ENCODE results near the gene L3MBTL4. TPM values are rescaled to one million over a fixed set of nuclear protein-coding genes. Genes with fewer than 3 reads are reported as not detected.

The L3MBTL4 gene
- total RNA-seq, 1 experiment from 2014 or later, result 0.87 TPM

GRCh38 chr18:5980721-5981120 lies 434.0 kb downstream of the L3MBTL4 start:
- TF ChIP-seq, protein P1, sequence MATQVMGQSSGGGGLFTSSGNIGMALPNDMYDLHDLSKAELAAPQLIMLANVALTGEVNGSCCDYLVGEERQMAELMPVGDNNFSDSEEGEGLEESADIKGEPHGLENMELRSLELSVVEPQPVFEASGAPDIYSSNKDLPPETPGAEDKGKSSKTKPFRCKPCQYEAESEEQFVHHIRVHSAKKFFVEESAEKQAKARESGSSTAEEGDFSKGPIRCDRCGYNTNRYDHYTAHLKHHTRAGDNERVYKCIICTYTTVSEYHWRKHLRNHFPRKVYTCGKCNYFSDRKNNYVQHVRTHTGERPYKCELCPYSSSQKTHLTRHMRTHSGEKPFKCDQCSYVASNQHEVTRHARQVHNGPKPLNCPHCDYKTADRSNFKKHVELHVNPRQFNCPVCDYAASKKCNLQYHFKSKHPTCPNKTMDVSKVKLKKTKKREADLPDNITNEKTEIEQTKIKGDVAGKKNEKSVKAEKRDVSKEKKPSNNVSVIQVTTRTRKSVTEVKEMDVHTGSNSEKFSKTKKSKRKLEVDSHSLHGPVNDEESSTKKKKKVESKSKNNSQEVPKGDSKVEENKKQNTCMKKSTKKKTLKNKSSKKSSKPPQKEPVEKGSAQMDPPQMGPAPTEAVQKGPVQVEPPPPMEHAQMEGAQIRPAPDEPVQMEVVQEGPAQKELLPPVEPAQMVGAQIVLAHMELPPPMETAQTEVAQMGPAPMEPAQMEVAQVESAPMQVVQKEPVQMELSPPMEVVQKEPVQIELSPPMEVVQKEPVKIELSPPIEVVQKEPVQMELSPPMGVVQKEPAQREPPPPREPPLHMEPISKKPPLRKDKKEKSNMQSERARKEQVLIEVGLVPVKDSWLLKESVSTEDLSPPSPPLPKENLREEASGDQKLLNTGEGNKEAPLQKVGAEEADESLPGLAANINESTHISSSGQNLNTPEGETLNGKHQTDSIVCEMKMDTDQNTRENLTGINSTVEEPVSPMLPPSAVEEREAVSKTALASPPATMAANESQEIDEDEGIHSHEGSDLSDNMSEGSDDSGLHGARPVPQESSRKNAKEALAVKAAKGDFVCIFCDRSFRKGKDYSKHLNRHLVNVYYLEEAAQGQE (IDR thresholded peaks at IDR 0.05; ENCODE audit: insufficient read depth in 1 of 2, low read depth in 2 of 2, low read length in 1 of 2), result no peak
- TF ChIP-seq CTCF (IDR thresholded peaks at IDR 0.05), result no peak
- TF ChIP-seq POLR2AphosphoS5 (IDR thresholded peaks at IDR 0.05; ENCODE audit: low read depth, low read length), result no peak
- no peak for TF ChIP-seq SIN3A (IDR thresholded peaks at IDR 0.05; ENCODE audit: borderline replicate concordance, insufficient read depth, low read depth, low read length)
- no peak for TF ChIP-seq TCF7L2 (IDR thresholded peaks at IDR 0.05; ENCODE audit: low read depth, low read length)
- POLR2A ChIA-PET, result no interaction called here
- no TSS peak for BruUV-seq (replicated peaks)
- no peaks in the 10 kb centered on the region for H3K4me1 ChIP-seq (ENCODE audit: control insufficient read depth, insufficient read depth, low read length)
- in situ Hi-C loops (cut with HindIII; ENCODE audit: low pct_unique_long_range_greater_than_20kb, low sequenced_read_pairs) (no loop called here), intact Hi-C loops (cut with micrococcal nuclease; ENCODE audit: unreplicated experiment) (no loop called here)
- no peak overlapping the region for H3K4me3 ChIP-seq (ENCODE audit: low read depth in 2 of 2, low read length in 2 of 2)
- DNase-seq (ENCODE audit: low read depth, low spot score), result no peak
- H3K9me3 ChIP-seq (ENCODE audit: control insufficient read depth, insufficient read depth, low read depth, low read length), result no peaks in the 10 kb centered on the region
- H3K27ac ChIP-seq (ENCODE audit: low read length), result no peak overlapping the region
- H3K36me3 ChIP-seq (ENCODE audit: control insufficient read depth, insufficient read depth, low read length), result no peaks in the 10 kb centered on the region
- CTCF ChIA-PET, result no interaction called here
- ATAC-seq, result no peak
- no peaks in the 10 kb centered on the region; the same call in 1 of the 2 replicates for H3K27me3 ChIP-seq (ENCODE audit: control insufficient read depth, insufficient read depth, low read length)

GRCh38 chr18:5979971-5980457 lies 434.7 kb downstream of the L3MBTL4 start:
- DNase-seq (ENCODE audit: low read depth, low spot score), result no peak
- Histone ChIP-seq H3K36me3 (ENCODE audit: control insufficient read depth, insufficient read depth, low read length) (no peaks in the 10 kb centered on the region), H3K4me3 (ENCODE audit: low read depth in 2 of 2, low read length in 2 of 2) (no peak overlapping the region), H3K27ac (ENCODE audit: low read length) (no peak overlapping the region), H3K9me3 (ENCODE audit: control insufficient read depth, insufficient read depth, low read depth, low read length) (no peaks in the 10 kb centered on the region), H3K27me3 (ENCODE audit: control insufficient read depth, insufficient read depth, low read length) (no peaks in the 10 kb centered on the region; the same call in 1 of the 2 replicates), H3K4me1 (ENCODE audit: control insufficient read depth, insufficient read depth, low read length) (no peaks in the 10 kb centered on the region)
- ChIA-PET POLR2A (interaction anchor here (0.5 kb wide), 1 partner anchor 8 kb away, joined by 3 read pairs; no protein-coding TSS in a partner anchor), CTCF (no interaction called here)
- no TSS peak for BruUV-seq (replicated peaks)
- TF ChIP-seq POLR2AphosphoS5 (IDR thresholded peaks at IDR 0.05; ENCODE audit: low read depth, low read length), result no peak
- no peak for TF ChIP-seq CTCF (IDR thresholded peaks at IDR 0.05)
- no peak for TF ChIP-seq TCF7L2 (IDR thresholded peaks at IDR 0.05; ENCODE audit: low read depth, low read length)
- no peak for TF ChIP-seq SIN3A (IDR thresholded peaks at IDR 0.05; ENCODE audit: borderline replicate concordance, insufficient read depth, low read depth, low read length)
- TF ChIP-seq, protein P1 (IDR thresholded peaks at IDR 0.05; ENCODE audit: insufficient read depth in 1 of 2, low read depth in 2 of 2, low read length in 1 of 2), result no peak
- ATAC-seq, result no peak
- intact Hi-C loops (cut with micrococcal nuclease; ENCODE audit: unreplicated experiment) (no loop called here), in situ Hi-C loops (cut with HindIII; ENCODE audit: low pct_unique_long_range_greater_than_20kb, low sequenced_read_pairs) (no loop called here)

All from Panc1 (cell line).